Measurements from ENCODE around the gene NT5DC3. TPM values are rescaled to one million over a fixed set of nuclear protein-coding genes. Genes with fewer than 3 reads are reported as not detected.

NT5DC3 gene
- total RNA-seq, 1 donor from 2014 or later, result 5.2 TPM

- Histone ChIP-seq H3K36me3 (no peaks in the 10 kb centered on the region), H3K27ac (no peak overlapping the region), H3K9me3 (no peaks in the 10 kb centered on the region), H3K27me3 (no peaks in the 10 kb centered on the region), H3K4me1 (no peaks in the 10 kb centered on the region), H3K4me3 (no peak overlapping the region)
- TF ChIP-seq POLR2A (IDR thresholded peaks at IDR 0.05) (no peak), POLR2AphosphoS5 (IDR thresholded peaks at IDR 0.05; ENCODE audit: insufficient read depth in 1 of 2, low read depth in 1 of 2) (no peak)
- intact Hi-C loops (cut with DNase I), result no loop called here
- DNase-seq (ENCODE audit: extremely low spot score in 2 of 2), result no peak
These were observed 84.6 kb downstream of the NT5DC3 start for GRCh38 chr12:103756443-103756842.

- Histone ChIP-seq H3K27me3 (no peaks in the 10 kb centered on the region), H3K36me3 (no peaks in the 10 kb centered on the region), H3K4me3 (no peak overlapping the region), H3K4me1 (no peaks in the 10 kb centered on the region), H3K9me3 (no peaks in the 10 kb centered on the region), H3K27ac (no peak overlapping the region)
- no peak for TF ChIP-seq CTCF (IDR thresholded peaks at IDR 0.05)
- DNase-seq (ENCODE audit: extremely low spot score in 2 of 2), result no peak
- intact Hi-C loops (cut with DNase I), result no loop called here
These were observed 85.6 kb downstream of the NT5DC3 start for GRCh38 chr12:103755425-103755824.

GRCh38 chr12:103751600-103751999 is 89.4 kb downstream of the NT5DC3 start:
- H3K4me3 ChIP-seq, result no peak overlapping the region
- H3K9me3 ChIP-seq, result no peaks in the 10 kb centered on the region
- no peak for DNase-seq (ENCODE audit: extremely low spot score in 2 of 2)
- no peaks in the 10 kb centered on the region for H3K4me1 ChIP-seq
- H3K36me3 ChIP-seq, result no peaks in the 10 kb centered on the region
- intact Hi-C loops (cut with DNase I), result no loop called here
- no peak overlapping the region for H3K27ac ChIP-seq
- TF ChIP-seq POLR2AphosphoS5 (IDR thresholded peaks at IDR 0.05; ENCODE audit: insufficient read depth in 1 of 2, low read depth in 1 of 2), result no peak
- no peak for TF ChIP-seq POLR2A (IDR thresholded peaks at IDR 0.05)
- no peak for TF ChIP-seq CTCF (IDR thresholded peaks at IDR 0.05)
- no peaks in the 10 kb centered on the region for H3K27me3 ChIP-seq

- no peak for TF ChIP-seq POLR2AphosphoS5 (IDR thresholded peaks at IDR 0.05; ENCODE audit: insufficient read depth in 1 of 2, low read depth in 1 of 2)
- Histone ChIP-seq H3K4me3 (no peak overlapping the region), H3K4me1 (no peaks in the 10 kb centered on the region), H3K9me3 (no peaks in the 10 kb centered on the region), H3K27ac (no peak overlapping the region), H3K27me3 (no peaks in the 10 kb centered on the region), H3K36me3 (no peaks in the 10 kb centered on the region)
- intact Hi-C loops (cut with DNase I), result no loop called here
- no peak for DNase-seq (ENCODE audit: extremely low spot score in 2 of 2)
These were observed 89.9 kb downstream of the NT5DC3 start for GRCh38 chr12:103751171-103751570.

GRCh38 chr12:103748875-103749274 is 92.2 kb downstream of the NT5DC3 start:
- H3K4me1 ChIP-seq, result no peaks in the 10 kb centered on the region
- H3K4me3 ChIP-seq, result no peak overlapping the region
- H3K36me3 ChIP-seq, result no peaks in the 10 kb centered on the region
- intact Hi-C loops (cut with DNase I), result loop anchor here (5.0 kb wide), 1 partner anchor 1558 kb away; no protein-coding TSS in a partner anchor
- DNase-seq (ENCODE audit: extremely low spot score in 2 of 2), result no peak
- no peaks in the 10 kb centered on the region for H3K9me3 ChIP-seq
- TF ChIP-seq POLR2A (IDR thresholded peaks at IDR 0.05) (no peak), POLR2AphosphoS5 (IDR thresholded peaks at IDR 0.05; ENCODE audit: insufficient read depth in 1 of 2, low read depth in 1 of 2) (no peak)
- H3K27me3 ChIP-seq, result no peaks in the 10 kb centered on the region
- no peak overlapping the region for H3K27ac ChIP-seq

GRCh38 chr12:103748002-103748401 is 93.0 kb downstream of the NT5DC3 start:
- H3K4me3 ChIP-seq, result no peak overlapping the region
- H3K27ac ChIP-seq, result no peak overlapping the region
- H3K9me3 ChIP-seq, result no peaks in the 10 kb centered on the region
- no peaks in the 10 kb centered on the region for H3K27me3 ChIP-seq
- H3K4me1 ChIP-seq, result no peaks in the 10 kb centered on the region
- no peak for DNase-seq (ENCODE audit: extremely low spot score in 2 of 2)
- intact Hi-C loops (cut with DNase I), result loop anchor here (5.0 kb wide), 1 partner anchor 1559 kb away; no protein-coding TSS in a partner anchor
- no peak for TF ChIP-seq POLR2A (IDR thresholded peaks at IDR 0.05)
- TF ChIP-seq POLR2AphosphoS5 (IDR thresholded peaks at IDR 0.05; ENCODE audit: insufficient read depth in 1 of 2, low read depth in 1 of 2), result no peak
- TF ChIP-seq CTCF (IDR thresholded peaks at IDR 0.05), result no peak
- no peaks in the 10 kb centered on the region for H3K36me3 ChIP-seq
